GM23248 (cell line): ENCODE measurements around the gene BCL2L13. TPM values are rescaled to one million over a fixed set of nuclear protein-coding genes. Genes with fewer than 3 reads are reported as not detected.
A peak's percentile ranks its signal among the peaks of the same experiment; 100 is the strongest.

Source experiments
- DNase-seq: peaks from one replicate; pipeline ENCODE4 v3.0.0-alpha.2; 2015
- H2AFZ ChIP-seq: fragments of 200-600 bp; sonication (generic); 2 replicates; pipeline ENCODE4 v1.6.1; 2016; ENCODE audit warnings: antibody characterized with exemption
- H3F3A ChIP-seq: fragments of 200-600 bp; sonication (generic); 2 replicates; pipeline ENCODE4 v1.6.1; 2016; ENCODE audit warnings: mild to moderate bottlenecking, antibody characterized with exemption, mixed run types; ENCODE audit not compliant: insufficient read depth
- H3K27ac ChIP-seq: fragments of 200-600 bp; sonication (generic); 2 replicates; pipeline ENCODE4 v1.5.1; 2016; ENCODE audit warnings: mild to moderate bottlenecking
- H3K27me3 ChIP-seq: fragments of 200-600 bp; sonication (generic); replicated peaks from 2 replicates; pipeline ENCODE4 v1.6.1; 2016; ENCODE audit warnings: mild to moderate bottlenecking; ENCODE audit not compliant: insufficient read depth
- H3K36me3 ChIP-seq: fragments of 200-600 bp; sonication (generic); 2 replicates; pipeline ENCODE4 v1.6.1; 2016; ENCODE audit warnings: low read depth, mild to moderate bottlenecking
- H3K4me1 ChIP-seq: fragments of 200-600 bp; sonication (generic); 2 replicates; pipeline ENCODE4 v1.6.1; 2016; ENCODE audit warnings: mild to moderate bottlenecking; ENCODE audit not compliant: insufficient read depth
- H3K4me2 ChIP-seq: fragments of 200-600 bp; sonication (generic); one replicate; pipeline ENCODE4 v1.6.1; 2016; ENCODE audit warnings: mild to moderate bottlenecking; ENCODE audit not compliant: unreplicated experiment
- H3K4me3 ChIP-seq: fragments of 200-600 bp; sonication (generic); 2 replicates; pipeline ENCODE4 v1.5.1; 2016; ENCODE audit warnings: mild to moderate bottlenecking
- H3K79me2 ChIP-seq: fragments of 200-600 bp; sonication (generic); 2 replicates; pipeline ENCODE4 v1.6.1; 2016; ENCODE audit warnings: mild to moderate bottlenecking; ENCODE audit not compliant: insufficient read depth
- H3K9ac ChIP-seq: fragments of 200-600 bp; sonication (generic); 2 replicates; pipeline ENCODE4 v1.6.1; 2016; ENCODE audit warnings: mild to moderate bottlenecking
- H3K9me2 ChIP-seq: fragments of 200-600 bp; sonication (generic); 2 replicates; pipeline ENCODE4 v1.6.1; 2016; ENCODE audit warnings: mixed run types, mild to moderate bottlenecking, moderate library complexity; ENCODE audit not compliant: insufficient read depth
- H3K9me3 ChIP-seq: fragments of 200-600 bp; sonication (generic); one replicate; pipeline ENCODE4 v1.6.1; 2017; ENCODE audit warnings: low read depth
- H4K20me1 ChIP-seq: fragments of 200-600 bp; sonication (generic); 2 replicates; pipeline ENCODE4 v1.6.0; 2016; ENCODE audit not compliant: insufficient read depth
- EZH2 ChIP-seq: fragments of 200-600 bp; sonication (generic); IDR thresholded peaks from 2 replicates; pipeline ENCODE4 v1.6.1; 2018; ENCODE audit warnings: antibody characterized with exemption, mild to moderate bottlenecking; ENCODE audit not compliant: insufficient read depth, poor library complexity, severe bottlenecking
- EZH2phosphoT487 ChIP-seq: fragments of 200-600 bp; sonication (generic); IDR thresholded peaks from 2 replicates; pipeline ENCODE4 v1.6.1; 2018; ENCODE audit warnings: antibody characterized with exemption, moderate library complexity, mild to moderate bottlenecking, low read depth; ENCODE audit not compliant: insufficient read depth
- WGBS, 2 experiments: methylation state at CpG; one replicate each; pipeline ENCODE4 v1.1.6; 2015 to 2017; ENCODE audit warnings: low lambda C conversion rate in 2 of 2, low coverage in 1 of 2; ENCODE audit errors: missing lambda C conversion rate in 2 of 2; 5-methylcytosine and 5-hydroxymethylcytosine counted together
- in situ Hi-C: fragments of 300-500 bp; cut with MboI; formaldehyde crosslinking; loops from 2 replicates; pipeline ENCODE4 v1.15.0; 2020
- polyA plus RNA-seq: library from polyadenylated mRNA; unstranded; fragments of >200 nt; fragmentation: Nextera tagmentation; extraction: Ambion mirVana; gene quantifications from 2 replicates; pipeline ENCODE4 v1.2.1, GENCODE V29; 2016
- total RNA-seq: library from RNA; depleted of rRNA; stranded (reverse); fragments of >200 nt; shearing (Covaris generic); gene quantifications from 2 replicates; pipeline ENCODE4 v1.2.3, GENCODE V29; 2014

Gene BCL2L13
- total and polyA plus RNA-seq, 2 experiments from 2014 or later: 44.9 to 71.9 TPM

- no peak overlapping the region for H3K4me3 ChIP-seq
- H3K9ac ChIP-seq: no peak overlapping the region
- H3K4me2 ChIP-seq: no peak overlapping the region
- peaks cover 23% of the 10 kb centered on the region for H3F3A ChIP-seq
- DNase-seq: no peak
- H3K9me3 ChIP-seq: no peaks in the 10 kb centered on the region
- no peaks in the 10 kb centered on the region; the same call in 1 of the 2 replicates for H3K36me3 ChIP-seq
- no peak overlapping the region for H3K27ac ChIP-seq
- 92 to 98% methylated on average over 5 of the region's 5 CpGs for WGBS, 2 experiments
- H2AFZ ChIP-seq: no peak overlapping the region
- peaks cover 81% of the 10 kb centered on the region for H3K79me2 ChIP-seq
- in situ Hi-C loops: no loop called here
- no peaks in the 10 kb centered on the region for H3K9me2 ChIP-seq
- no peak for TF ChIP-seq EZH2
- TF ChIP-seq EZH2phosphoT487: no peak
- no peaks in the 10 kb centered on the region for H3K27me3 ChIP-seq
- H3K4me1 ChIP-seq: peaks cover 25% of the 10 kb centered on the region
- H4K20me1 ChIP-seq: no peaks in the 10 kb centered on the region; the same call in 1 of the 2 replicates
Measured at GRCh38 chr22:17710023-17710422, 71.5 kb downstream of the BCL2L13 start.

- Histone ChIP-seq H3K79me2 (peaks cover 98% of the 10 kb centered on the region), H2AFZ (no peak overlapping the region), H3F3A (peaks cover 13% of the 10 kb centered on the region), H3K9me2 (no peaks in the 10 kb centered on the region), H3K27ac (peak overlapping the region; percentile 0; the same call in 1 of the 2 replicates), H3K27me3 (no peaks in the 10 kb centered on the region), H3K9ac (no peak overlapping the region), H3K4me1 (peaks cover 27% of the 10 kb centered on the region), H4K20me1 (no peaks in the 10 kb centered on the region; the same call in 1 of the 2 replicates), H3K4me3 (no peak overlapping the region), H3K36me3 (no peaks in the 10 kb centered on the region; the same call in 1 of the 2 replicates), H3K4me2 (peak overlapping the region; percentile 7), H3K9me3 (no peaks in the 10 kb centered on the region)
- TF ChIP-seq EZH2phosphoT487: no peak
- no peak for TF ChIP-seq EZH2
- in situ Hi-C loops: no loop called here
- 50 to 51% methylated on average over 2 of the region's 2 CpGs for WGBS, 2 experiments
- DNase-seq: peak; percentile 61
Measured at GRCh38 chr22:17712441-17712840, 73.9 kb downstream of the BCL2L13 start.

GRCh38 chr22:17716529-17716928 lies 78.0 kb downstream of the BCL2L13 start:
- no peaks in the 10 kb centered on the region for H3K9me3 ChIP-seq
- H3K27ac ChIP-seq: no peak overlapping the region
- H3K36me3 ChIP-seq: no peaks in the 10 kb centered on the region; the same call in 1 of the 2 replicates
- no peak for DNase-seq
- no peaks in the 10 kb centered on the region for H3K27me3 ChIP-seq
- no peaks in the 10 kb centered on the region for H3K9me2 ChIP-seq
- H4K20me1 ChIP-seq: no peaks in the 10 kb centered on the region; the same call in 1 of the 2 replicates
- H3K4me3 ChIP-seq: no peak overlapping the region
- TF ChIP-seq EZH2phosphoT487: no peak
- TF ChIP-seq EZH2: no peak
- 95 to 96% methylated on average over 3 of the region's 3 CpGs for WGBS, 2 experiments
- peaks cover 94% of the 10 kb centered on the region for H3K79me2 ChIP-seq
- no peak overlapping the region for H2AFZ ChIP-seq
- H3K9ac ChIP-seq: no peak overlapping the region
- H3K4me2 ChIP-seq: no peak overlapping the region
- H3F3A ChIP-seq: peaks cover 16% of the 10 kb centered on the region; the same call in 1 of the 2 replicates
- peaks cover 17% of the 10 kb centered on the region for H3K4me1 ChIP-seq
- in situ Hi-C loops: no loop called here

- 62 to 69% methylated on average over 4 of the region's 4 CpGs for WGBS, 2 experiments
- Histone ChIP-seq H3K4me2 (no peak overlapping the region), H3K9me3 (no peaks in the 10 kb centered on the region), H2AFZ (no peak overlapping the region), H3K4me3 (no peak overlapping the region), H3K9ac (peak overlapping the region; percentile 30; the same call in 1 of the 2 replicates), H3K36me3 (no peaks in the 10 kb centered on the region), H3K27me3 (no peaks in the 10 kb centered on the region), H3K4me1 (peaks cover 5% of the 10 kb centered on the region), H3K9me2 (no peaks in the 10 kb centered on the region), H3K79me2 (peaks cover 93% of the 10 kb centered on the region), H3K27ac (peak overlapping the region; percentile 75), H3F3A (peaks cover 14% of the 10 kb centered on the region; the same call in 1 of the 2 replicates), H4K20me1 (no peaks in the 10 kb centered on the region; the same call in 1 of the 2 replicates)
- TF ChIP-seq EZH2 (no peak), EZH2phosphoT487 (no peak)
- in situ Hi-C loops: no loop called here
- peak; percentile 69 for DNase-seq
Measured at GRCh38 chr22:17717708-17718107, 79.2 kb downstream of the BCL2L13 start.
